Measurements from ENCODE around the gene NAA35.
"Not testable (repeated sequence)": the region's sequence is repeated elsewhere in the genome, so short reads cannot be mapped to it uniquely, and the experiment has no call there.

DNA sequence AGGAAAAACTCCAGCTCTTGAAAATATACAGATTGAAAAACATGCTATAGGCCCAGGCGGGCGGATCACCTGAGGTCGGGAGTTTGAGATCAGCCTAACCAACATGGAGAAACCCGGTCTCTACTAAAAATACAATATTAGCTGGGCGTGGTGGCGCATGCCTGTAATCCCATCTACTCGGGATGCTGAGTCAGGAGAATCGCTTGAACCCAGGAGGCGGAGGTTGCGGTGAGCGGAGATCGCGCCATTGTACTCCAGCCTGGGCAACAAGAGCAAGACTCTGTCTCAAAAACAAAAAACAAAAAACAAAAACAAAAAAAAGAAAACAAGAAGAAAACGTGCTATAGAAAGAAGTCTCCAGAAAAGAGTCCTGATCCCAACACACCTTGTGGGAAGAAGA, 5.0 kb upstream of the NAA35 start:
- TF ChIP-seq, protein P1, sequence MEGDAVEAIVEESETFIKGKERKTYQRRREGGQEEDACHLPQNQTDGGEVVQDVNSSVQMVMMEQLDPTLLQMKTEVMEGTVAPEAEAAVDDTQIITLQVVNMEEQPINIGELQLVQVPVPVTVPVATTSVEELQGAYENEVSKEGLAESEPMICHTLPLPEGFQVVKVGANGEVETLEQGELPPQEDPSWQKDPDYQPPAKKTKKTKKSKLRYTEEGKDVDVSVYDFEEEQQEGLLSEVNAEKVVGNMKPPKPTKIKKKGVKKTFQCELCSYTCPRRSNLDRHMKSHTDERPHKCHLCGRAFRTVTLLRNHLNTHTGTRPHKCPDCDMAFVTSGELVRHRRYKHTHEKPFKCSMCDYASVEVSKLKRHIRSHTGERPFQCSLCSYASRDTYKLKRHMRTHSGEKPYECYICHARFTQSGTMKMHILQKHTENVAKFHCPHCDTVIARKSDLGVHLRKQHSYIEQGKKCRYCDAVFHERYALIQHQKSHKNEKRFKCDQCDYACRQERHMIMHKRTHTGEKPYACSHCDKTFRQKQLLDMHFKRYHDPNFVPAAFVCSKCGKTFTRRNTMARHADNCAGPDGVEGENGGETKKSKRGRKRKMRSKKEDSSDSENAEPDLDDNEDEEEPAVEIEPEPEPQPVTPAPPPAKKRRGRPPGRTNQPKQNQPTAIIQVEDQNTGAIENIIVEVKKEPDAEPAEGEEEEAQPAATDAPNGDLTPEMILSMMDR (conservative IDR thresholded peaks at IDR 0.05; ENCODE audit: low read depth, low read length) = not testable (repeated sequence)
- not testable (repeated sequence) for TF ChIP-seq EZH2phosphoT487 (IDR thresholded peaks at IDR 0.05; ENCODE audit: borderline replicate concordance, low read length); EZH2 (IDR thresholded peaks at IDR 0.05; ENCODE audit: low read length, unreplicated experiment)
